ENCODE data around the gene MMP15. TPM values are rescaled to one million over a fixed set of nuclear protein-coding genes. Genes with fewer than 3 reads are reported as not detected.

Gene MMP15
- total RNA-seq, 1 donor from 2014 or later, result 97.8 TPM

DNA sequence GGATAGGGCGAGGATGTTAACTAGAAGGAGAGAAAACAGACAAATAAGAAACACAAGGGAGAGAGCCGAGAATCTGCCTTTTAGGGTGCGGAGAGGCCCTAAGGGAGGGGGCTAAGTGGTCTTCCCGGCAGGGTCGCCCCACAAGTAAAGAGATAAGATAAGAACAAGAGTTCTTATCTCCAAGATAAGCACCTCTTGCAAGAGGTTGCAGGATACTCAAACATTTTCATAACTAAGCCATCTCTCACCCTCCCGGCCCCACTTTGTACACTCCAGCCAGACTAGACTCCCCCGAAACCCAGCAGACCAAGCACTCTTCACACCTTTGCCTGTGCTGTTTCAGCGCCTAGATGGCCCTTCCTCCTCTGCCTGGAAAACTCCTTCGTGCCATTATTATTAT is 39.4 kb upstream of the MMP15 start:
- H3K4me1 Mint-ChIP-seq (ENCODE audit: unreplicated experiment), result peaks cover 4% of the 10 kb centered on the region

GRCh38 chr16:57987441-57988177 is 37.9 kb upstream of the MMP15 start:
- H3K9me3 Mint-ChIP-seq (ENCODE audit: unreplicated experiment), result no peaks in the 10 kb centered on the region
- no peak overlapping the region for H3K4me3 Mint-ChIP-seq (ENCODE audit: unreplicated experiment)
- peaks cover 14% of the 10 kb centered on the region for H3K27me3 Mint-ChIP-seq (ENCODE audit: unreplicated experiment)
- DNase-seq (ENCODE audit: low spot score), result no peak
- TF ChIP-seq, protein P1, sequence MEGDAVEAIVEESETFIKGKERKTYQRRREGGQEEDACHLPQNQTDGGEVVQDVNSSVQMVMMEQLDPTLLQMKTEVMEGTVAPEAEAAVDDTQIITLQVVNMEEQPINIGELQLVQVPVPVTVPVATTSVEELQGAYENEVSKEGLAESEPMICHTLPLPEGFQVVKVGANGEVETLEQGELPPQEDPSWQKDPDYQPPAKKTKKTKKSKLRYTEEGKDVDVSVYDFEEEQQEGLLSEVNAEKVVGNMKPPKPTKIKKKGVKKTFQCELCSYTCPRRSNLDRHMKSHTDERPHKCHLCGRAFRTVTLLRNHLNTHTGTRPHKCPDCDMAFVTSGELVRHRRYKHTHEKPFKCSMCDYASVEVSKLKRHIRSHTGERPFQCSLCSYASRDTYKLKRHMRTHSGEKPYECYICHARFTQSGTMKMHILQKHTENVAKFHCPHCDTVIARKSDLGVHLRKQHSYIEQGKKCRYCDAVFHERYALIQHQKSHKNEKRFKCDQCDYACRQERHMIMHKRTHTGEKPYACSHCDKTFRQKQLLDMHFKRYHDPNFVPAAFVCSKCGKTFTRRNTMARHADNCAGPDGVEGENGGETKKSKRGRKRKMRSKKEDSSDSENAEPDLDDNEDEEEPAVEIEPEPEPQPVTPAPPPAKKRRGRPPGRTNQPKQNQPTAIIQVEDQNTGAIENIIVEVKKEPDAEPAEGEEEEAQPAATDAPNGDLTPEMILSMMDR (IDR thresholded peaks at IDR 0.05; ENCODE audit: unreplicated experiment), result no peak
- H3K4me1 Mint-ChIP-seq (ENCODE audit: unreplicated experiment), result peaks cover 4% of the 10 kb centered on the region
- no peak overlapping the region for H3K27ac Mint-ChIP-seq (ENCODE audit: unreplicated experiment)
- no peaks in the 10 kb centered on the region for H3K36me3 Mint-ChIP-seq (ENCODE audit: low read depth, unreplicated experiment)

More for the DNA sequence above, 39.4 kb upstream of the MMP15 start:
- H3K4me3 Mint-ChIP-seq (ENCODE audit: unreplicated experiment), result no peak overlapping the region
- no peaks in the 10 kb centered on the region for H3K36me3 Mint-ChIP-seq (ENCODE audit: low read depth, unreplicated experiment)
- no peak overlapping the region for H3K27ac Mint-ChIP-seq (ENCODE audit: unreplicated experiment)
- H3K27me3 Mint-ChIP-seq (ENCODE audit: unreplicated experiment), result peaks cover 12% of the 10 kb centered on the region
- DNase-seq (ENCODE audit: low spot score), result no peak
- TF ChIP-seq, protein P1 (IDR thresholded peaks at IDR 0.05; ENCODE audit: unreplicated experiment), result no peak
- no peaks in the 10 kb centered on the region for H3K9me3 Mint-ChIP-seq (ENCODE audit: unreplicated experiment)

GRCh38 chr16:57988929-57989328 is 36.6 kb upstream of the MMP15 start:
- H3K27ac Mint-ChIP-seq (ENCODE audit: unreplicated experiment), result no peak overlapping the region
- no peak overlapping the region for H3K4me3 Mint-ChIP-seq (ENCODE audit: unreplicated experiment)
- TF ChIP-seq, protein P1 (IDR thresholded peaks at IDR 0.05; ENCODE audit: unreplicated experiment), result no peak
- H3K4me1 Mint-ChIP-seq (ENCODE audit: unreplicated experiment), result peaks cover 4% of the 10 kb centered on the region
- no peaks in the 10 kb centered on the region for H3K9me3 Mint-ChIP-seq (ENCODE audit: unreplicated experiment)
- no peaks in the 10 kb centered on the region for H3K36me3 Mint-ChIP-seq (ENCODE audit: low read depth, unreplicated experiment)
- peaks cover 17% of the 10 kb centered on the region for H3K27me3 Mint-ChIP-seq (ENCODE audit: unreplicated experiment)
- DNase-seq (ENCODE audit: low spot score), result no peak

GRCh38 chr16:57991551-57992059 is 33.9 kb upstream of the MMP15 start:
- Mint-ChIP-seq H3K9me3 (ENCODE audit: unreplicated experiment) (no peaks in the 10 kb centered on the region), H3K4me3 (ENCODE audit: unreplicated experiment) (no peak overlapping the region), H3K36me3 (ENCODE audit: low read depth, unreplicated experiment) (peaks cover 4% of the 10 kb centered on the region), H3K27me3 (ENCODE audit: unreplicated experiment) (peaks cover 6% of the 10 kb centered on the region), H3K4me1 (ENCODE audit: unreplicated experiment) (peaks cover 5% of the 10 kb centered on the region), H3K27ac (ENCODE audit: unreplicated experiment) (no peak overlapping the region)
- TF ChIP-seq, protein P1 (IDR thresholded peaks at IDR 0.05; ENCODE audit: unreplicated experiment), result no peak
- no peak for DNase-seq (ENCODE audit: low spot score)

DNA sequence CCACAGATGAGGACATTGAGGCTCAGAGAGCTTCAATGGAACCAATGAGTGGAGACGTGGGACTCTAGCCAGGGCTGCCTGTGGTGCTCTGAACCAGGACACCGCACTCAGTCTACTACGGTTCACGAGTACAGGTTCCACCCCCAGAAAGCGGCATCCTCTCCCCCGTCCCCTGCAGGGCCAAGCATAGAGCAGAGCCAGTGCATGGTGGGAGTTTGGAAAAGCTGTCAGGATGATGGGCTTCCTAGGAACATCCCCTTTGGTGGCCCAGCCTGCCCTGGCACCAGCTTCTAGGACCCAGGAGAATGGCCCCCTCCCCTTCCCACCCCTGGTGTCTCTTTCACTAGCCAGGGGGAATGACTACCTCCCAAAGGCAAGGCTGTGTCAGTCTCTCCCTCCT is 33.5 kb upstream of the MMP15 start:
- Mint-ChIP-seq H3K27ac (ENCODE audit: unreplicated experiment) (no peak overlapping the region), H3K9me3 (ENCODE audit: unreplicated experiment) (no peaks in the 10 kb centered on the region), H3K4me3 (ENCODE audit: unreplicated experiment) (no peak overlapping the region), H3K36me3 (ENCODE audit: low read depth, unreplicated experiment) (peaks cover 4% of the 10 kb centered on the region), H3K4me1 (ENCODE audit: unreplicated experiment) (peaks cover 5% of the 10 kb centered on the region), H3K27me3 (ENCODE audit: unreplicated experiment) (peaks cover 6% of the 10 kb centered on the region)
- TF ChIP-seq, protein P1 (IDR thresholded peaks at IDR 0.05; ENCODE audit: unreplicated experiment), result no peak
- DNase-seq (ENCODE audit: low spot score), result no peak

Data from endothelial cell (in vitro differentiated cells).